ENCODE measurements around the gene THAP12.

GRCh38 chr11:76336597-76336996, 44.3 kb downstream of the THAP12 start:
- TF ChIP-seq EZH2phosphoT487 (IDR thresholded peaks at IDR 0.05; ENCODE audit: insufficient read depth, low read depth) (no peak), EZH2 (IDR thresholded peaks at IDR 0.05; ENCODE audit: insufficient read depth, poor library complexity, severe bottlenecking) (no peak)

All from GM23248 (cell line).